HS-27A (cell line): ENCODE data around the gene SCT.
"Not testable (repeated sequence)": the region's sequence is repeated elsewhere in the genome, so short reads cannot be mapped to it uniquely, and the experiment has no call there.

ENCODE experiments used
- DNase-seq: peaks from one replicate; pipeline ENCODE4 v3.0.0-alpha.2; 2012; ENCODE audit warnings: low read depth, missing footprints

Gene SCT, protein sequence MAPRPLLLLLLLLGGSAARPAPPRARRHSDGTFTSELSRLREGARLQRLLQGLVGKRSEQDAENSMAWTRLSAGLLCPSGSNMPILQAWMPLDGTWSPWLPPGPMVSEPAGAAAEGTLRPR

GRCh38 chr11:626475-627307 lies at the start of gene SCT:
TSS of gene SCT (minus strand) at chr11:627181. CDS start at chr11:627143, 38 bp downstream.
- no peak for DNase-seq

DNA sequence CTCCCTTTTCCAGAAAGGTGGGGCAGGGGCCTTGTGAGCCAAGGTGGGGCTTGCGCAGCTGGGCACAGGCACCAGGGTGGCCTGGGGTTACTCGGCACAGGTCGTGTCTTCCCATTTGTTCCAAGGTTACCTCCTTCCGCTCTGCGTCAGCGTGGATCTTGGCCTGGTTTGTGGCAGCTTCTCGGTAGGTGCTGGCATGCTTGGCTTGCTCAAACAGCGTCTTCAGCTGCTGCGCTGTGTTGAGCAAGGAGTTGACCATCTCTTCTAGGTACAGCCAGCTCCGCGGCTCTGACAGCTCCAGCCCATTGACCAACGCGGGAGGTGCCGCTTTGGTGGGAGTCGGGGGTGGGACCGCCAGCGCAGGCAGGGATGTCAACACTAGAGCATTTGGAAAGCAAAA lies 47.4 kb upstream of the SCT start:
- no peak for DNase-seq

DNA sequence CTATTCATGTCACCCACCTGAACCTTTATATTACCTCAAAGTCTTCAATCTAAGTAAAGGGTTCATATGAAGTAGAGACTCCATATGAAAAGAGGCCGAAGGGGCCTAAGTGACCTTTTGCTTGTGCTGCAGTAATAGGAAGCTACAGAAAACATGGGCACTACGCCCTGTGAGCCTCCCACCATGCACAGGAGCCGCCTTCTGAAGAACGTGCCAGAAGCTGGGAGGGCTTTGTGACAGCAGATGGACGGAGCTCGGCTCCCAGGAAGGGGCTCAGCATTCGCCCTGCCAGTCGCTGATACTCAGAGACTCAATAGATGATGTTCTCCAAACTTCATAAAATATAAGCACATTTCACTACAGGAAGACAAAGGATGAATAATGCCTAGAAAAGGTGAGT lies 46.9 kb upstream of the SCT start:
- DNase-seq, result no peak

- DNase-seq, result no peak
Measured at GRCh38 chr11:665704-666281, 38.8 kb upstream of the SCT start.

GRCh38 chr11:665062-665703 lies 38.2 kb upstream of the SCT start:
- no peak for DNase-seq

- DNase-seq, result no peak
Measured at GRCh38 chr11:662689-663274, 35.8 kb upstream of the SCT start.

- DNase-seq, result no peak
Measured at GRCh38 chr11:660681-661444, 33.9 kb upstream of the SCT start.

DNA sequence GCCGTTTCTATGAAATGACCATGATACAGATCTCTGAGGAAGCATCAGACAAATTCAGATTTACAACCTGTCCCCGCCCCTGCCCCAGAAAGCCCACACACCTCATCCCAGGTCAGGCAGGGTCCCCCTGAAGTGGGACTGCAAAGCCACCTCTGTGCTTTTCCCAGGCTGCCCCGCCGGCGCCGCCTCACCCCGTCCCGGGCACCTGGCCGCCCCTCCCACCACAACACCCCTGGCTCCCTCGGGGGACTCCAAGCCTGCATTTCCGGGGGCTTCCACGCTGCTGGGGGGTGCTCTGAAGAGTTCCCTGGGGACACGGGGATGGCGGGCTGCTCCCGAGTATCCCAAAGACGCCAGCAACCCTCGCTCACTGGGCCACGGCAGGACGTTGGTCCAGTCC lies 33.3 kb upstream of the SCT start:
- no peak for DNase-seq

DNA sequence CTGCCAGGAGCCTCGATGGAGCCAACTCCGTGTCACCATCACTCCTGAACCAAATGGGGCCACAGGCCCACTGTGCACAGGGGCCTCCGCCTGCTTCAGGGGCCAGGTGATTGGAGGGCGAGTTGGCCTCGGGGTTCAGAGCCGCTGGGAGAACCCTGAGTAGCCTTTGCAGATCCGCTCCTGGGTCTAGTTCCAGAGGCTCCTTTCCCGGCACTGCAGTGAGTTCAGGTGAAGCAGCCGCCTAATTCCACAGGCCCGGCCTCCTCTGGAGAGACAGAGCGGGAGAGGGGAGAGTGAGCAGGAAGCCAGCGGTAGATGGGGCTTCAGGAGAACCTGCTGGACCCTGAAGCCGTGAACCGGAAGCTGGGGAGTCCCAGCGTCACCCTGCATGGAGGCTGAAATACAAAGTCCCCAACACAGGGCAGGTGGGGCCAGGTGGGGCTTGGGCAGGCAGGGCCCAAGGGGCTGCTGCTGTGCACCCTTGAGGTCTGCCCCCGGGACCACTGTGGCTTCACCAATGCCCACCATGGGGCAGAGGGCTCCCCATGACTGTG lies 32.6 kb upstream of the SCT start:
- no peak for DNase-seq

DNA sequence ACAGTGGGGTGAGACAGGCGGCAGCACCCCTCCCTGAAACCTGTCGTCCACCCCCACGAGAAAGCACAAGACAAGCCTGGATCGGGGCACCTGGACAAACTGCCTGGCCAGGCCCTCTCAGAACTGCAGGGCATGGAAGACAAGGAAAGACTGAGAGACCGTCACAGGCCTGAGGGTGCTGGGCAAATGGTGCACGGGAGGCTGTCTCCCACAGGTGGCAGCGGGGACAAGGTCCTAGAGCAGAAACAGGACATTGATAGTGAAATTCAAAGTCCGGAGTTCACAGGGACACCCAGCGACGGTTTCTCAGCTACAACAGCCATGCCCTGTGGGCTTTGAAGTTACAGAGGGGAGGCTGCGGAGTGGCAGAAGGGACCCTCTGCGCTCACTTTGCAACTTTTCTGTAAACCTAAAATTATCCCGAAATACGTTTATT lies 30.7 kb upstream of the SCT start:
- no peak for DNase-seq

- no peak for DNase-seq
Measured at GRCh38 chr11:656866-657265, 29.9 kb upstream of the SCT start.

DNA sequence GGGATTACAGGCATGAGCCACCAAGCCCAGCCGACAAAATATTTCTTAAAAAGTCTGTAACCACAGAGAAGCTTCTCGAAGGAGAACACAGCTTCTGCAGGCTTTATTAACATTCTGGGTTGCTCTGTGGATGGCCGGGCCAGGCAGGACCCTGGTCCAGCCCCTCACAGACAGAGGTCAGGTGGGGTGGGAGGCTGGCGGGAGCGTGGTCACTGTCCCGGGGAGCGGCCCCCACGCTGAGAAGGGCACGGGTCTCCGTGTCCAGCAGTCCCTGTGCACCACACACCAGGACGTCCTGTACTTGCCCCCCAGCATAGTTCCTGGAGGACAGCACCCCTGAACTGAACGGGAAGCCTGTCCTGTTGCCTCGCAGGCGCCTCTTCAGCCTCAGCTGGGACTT lies 29.4 kb upstream of the SCT start:
- no peak for DNase-seq

DNA sequence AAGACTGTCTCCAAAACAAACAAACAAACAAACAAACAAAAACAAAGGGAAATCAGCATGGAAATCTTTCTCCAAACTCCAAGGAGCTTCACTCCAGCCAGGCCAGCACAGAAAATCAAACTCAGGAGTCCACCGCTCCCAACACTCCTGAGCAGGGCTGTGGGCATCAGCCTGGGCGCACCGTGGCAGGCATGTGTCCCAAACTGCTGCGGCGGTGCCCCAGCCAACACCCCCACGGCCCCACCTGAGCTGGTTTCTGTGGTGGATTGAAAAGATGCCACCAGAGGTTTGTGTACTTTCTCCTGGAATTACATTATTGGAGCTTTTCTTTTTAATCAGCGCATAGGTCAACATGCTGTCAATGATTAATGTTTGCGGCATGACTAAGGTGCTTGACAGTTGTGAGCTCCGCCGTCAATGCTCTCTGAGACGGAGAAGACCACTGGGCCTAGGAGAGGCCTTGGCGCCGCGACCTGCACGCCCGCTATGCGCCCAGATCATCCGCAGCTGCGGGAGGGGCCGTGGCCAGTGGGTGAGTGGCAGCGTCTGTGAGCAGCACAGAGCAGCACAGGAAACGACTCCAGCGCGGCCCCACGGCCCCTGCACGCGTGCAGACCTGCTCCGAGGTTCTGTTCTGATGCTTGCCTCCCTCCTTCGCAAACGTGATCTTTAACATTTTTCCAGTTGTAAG lies 28.2 kb upstream of the SCT start:
- DNase-seq, result no peak

- not testable (repeated sequence) for DNase-seq
Measured at GRCh38 chr11:654444-654843, 27.5 kb upstream of the SCT start.

DNA sequence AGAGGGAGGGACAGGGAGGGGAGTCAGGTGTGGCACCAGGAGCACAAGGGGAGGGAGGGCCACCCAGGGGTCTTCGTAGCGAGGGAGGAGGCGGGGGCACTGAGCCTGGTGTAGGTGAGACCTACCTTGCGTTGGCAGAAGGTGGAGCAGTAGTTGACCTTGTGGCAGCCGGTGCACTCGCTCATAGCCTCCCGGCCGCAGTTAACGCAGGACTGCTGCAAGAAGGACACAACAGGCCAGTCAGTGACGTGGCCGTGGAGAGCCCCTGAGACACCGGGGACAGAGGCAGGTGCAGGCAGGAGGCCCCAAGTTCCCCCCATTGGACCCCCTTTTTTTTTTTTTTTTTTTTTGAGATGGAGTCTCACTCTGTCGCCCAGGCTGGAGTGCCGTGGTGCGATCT lies 26.9 kb upstream of the SCT start:
- DNase-seq, result no peak

GRCh38 chr11:653136-653535 lies 26.2 kb upstream of the SCT start:
- not testable (repeated sequence) for DNase-seq

DNA sequence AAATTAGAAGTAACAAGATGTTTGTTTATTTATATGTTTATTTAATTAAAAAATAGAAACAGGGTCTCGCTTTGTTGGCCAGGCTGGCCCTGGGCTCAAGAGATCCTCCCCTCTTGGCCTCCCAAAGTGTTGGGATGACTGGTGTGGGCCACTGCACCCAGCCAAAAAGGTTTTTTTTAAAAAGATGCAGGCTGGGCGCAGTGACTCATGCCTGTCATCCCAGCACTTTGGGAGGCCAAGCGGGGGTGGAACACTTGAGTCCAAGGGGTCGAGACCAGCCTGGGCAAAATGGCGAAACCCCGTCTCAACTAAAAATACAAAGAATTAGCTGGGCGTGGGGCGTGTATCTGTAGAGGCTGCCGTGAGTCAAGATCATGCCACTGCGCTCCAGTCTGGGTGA lies 23.5 kb upstream of the SCT start:
- DNase-seq, result no peak

- not testable (repeated sequence) for DNase-seq
Measured at GRCh38 chr11:647672-648158, 20.7 kb upstream of the SCT start.

DNA sequence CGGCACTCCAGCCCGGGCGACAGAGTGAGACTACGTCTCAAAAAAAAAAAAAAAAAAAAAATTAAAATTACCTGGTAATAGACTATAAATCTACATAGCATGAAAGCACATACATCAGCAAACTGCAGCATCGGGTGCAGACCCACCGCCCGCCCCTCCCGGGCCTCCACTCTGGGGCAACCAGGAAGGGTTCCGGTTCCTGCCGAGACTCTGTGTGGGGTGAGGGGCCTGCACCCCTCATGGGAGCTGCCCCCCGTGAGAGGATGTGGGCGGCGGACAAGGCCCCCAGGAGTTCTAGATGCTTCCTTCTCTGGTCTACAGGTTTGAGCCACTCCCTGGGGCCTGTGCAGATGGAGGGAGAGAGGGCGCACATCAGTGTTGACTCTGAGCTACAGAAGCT lies 19.2 kb upstream of the SCT start:
- no peak for DNase-seq

DNA sequence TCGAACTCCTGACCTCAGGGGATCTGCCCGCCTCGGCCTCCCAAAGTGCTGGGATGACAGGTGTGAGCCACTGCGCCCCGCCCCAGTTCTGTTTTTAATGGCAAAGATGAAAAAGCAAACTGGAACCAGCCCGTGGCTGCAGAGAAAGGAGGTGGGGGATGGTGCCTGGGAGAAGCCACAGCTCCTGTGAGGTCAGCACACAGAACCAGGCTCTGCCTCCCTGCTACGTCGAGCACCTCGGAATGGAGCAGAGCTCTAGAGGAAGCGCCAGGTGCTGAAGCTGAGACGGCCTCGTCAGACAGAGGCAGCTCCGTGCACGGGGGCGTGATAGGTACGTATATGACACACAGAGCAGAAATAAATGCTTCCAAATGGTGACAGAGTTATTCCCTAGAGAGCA lies 18.6 kb upstream of the SCT start:
- no peak for DNase-seq
